ENCODE results near the gene STARD3NL. TPM values are rescaled to one million over a fixed set of nuclear protein-coding genes. Genes with fewer than 3 reads are reported as not detected.
"Not testable (repeated sequence)": the region's sequence is repeated elsewhere in the genome, so short reads cannot be mapped to it uniquely, and the experiment has no call there.

STARD3NL gene
- total RNA-seq, 1 experiment from 2014 or later, result 37.4 TPM

- H3K4me3 ChIP-seq (ENCODE audit: low read length), result no peak overlapping the region
- TF ChIP-seq EZH2phosphoT487 (IDR thresholded peaks at IDR 0.05; ENCODE audit: borderline replicate concordance, low read length) (no peak), EZH2 (IDR thresholded peaks at IDR 0.05; ENCODE audit: low read length, unreplicated experiment) (no peak), CTCF (conservative IDR thresholded peaks at IDR 0.05; ENCODE audit: low read depth, low read length) (no peak)
- H3K4me1 ChIP-seq (ENCODE audit: insufficient read depth, low read length), result no peaks in the 10 kb centered on the region
- H3K79me2 ChIP-seq (ENCODE audit: low read length), result no peaks in the 10 kb centered on the region
- no peaks in the 10 kb centered on the region for H3K27me3 ChIP-seq (ENCODE audit: low read length)
- intact Hi-C loops (cut with micrococcal nuclease), result no loop called here
- ChIA-PET POLR2A (ENCODE audit: unreplicated experiment) (no interaction called here), CTCF (no interaction called here)
- no peak overlapping the region for H3K4me2 ChIP-seq (ENCODE audit: low read length)
- no peak overlapping the region for H3K9ac ChIP-seq (ENCODE audit: low read length)
- no TSS peak for BruUV-seq (replicated peaks)
- H3F3A ChIP-seq (ENCODE audit: low read length, unreplicated experiment), result no peaks in the 10 kb centered on the region
- no peaks in the 10 kb centered on the region; the same call in 1 of the 2 replicates for H3K36me3 ChIP-seq (ENCODE audit: low read depth, low read length)
- no peak for ATAC-seq
- H3K9me3 ChIP-seq (ENCODE audit: low read length), result no peaks in the 10 kb centered on the region
- H3K9me2 ChIP-seq (replicated peaks; ENCODE audit: low read length), result no peaks in the 10 kb centered on the region
- H3K27ac ChIP-seq (ENCODE audit: low read length), result no peak overlapping the region
- DNase-seq, result no peak
- H2AFZ ChIP-seq (ENCODE audit: low read length), result no peak overlapping the region
- H4K20me1 ChIP-seq (ENCODE audit: low read length), result no peaks in the 10 kb centered on the region
Observed at GRCh38 chr7:38232502-38233366, 54.7 kb downstream of the STARD3NL start.

GRCh38 chr7:38234759-38235158 lies 56.7 kb downstream of the STARD3NL start:
- H3K27ac ChIP-seq (ENCODE audit: low read length); H3K4me1 ChIP-seq (ENCODE audit: insufficient read depth, low read length); H3K4me2 ChIP-seq (ENCODE audit: low read length); H3K36me3 ChIP-seq (ENCODE audit: low read depth, low read length); H3K4me3 ChIP-seq (ENCODE audit: low read length); DNase-seq; H3F3A ChIP-seq (ENCODE audit: low read length, unreplicated experiment); H3K27me3 ChIP-seq (ENCODE audit: low read length); H2AFZ ChIP-seq (ENCODE audit: low read length); H4K20me1 ChIP-seq (ENCODE audit: low read length); BruUV-seq (replicated peaks); POLR2A ChIA-PET (ENCODE audit: unreplicated experiment); CTCF ChIA-PET; H3K9me2 ChIP-seq (replicated peaks; ENCODE audit: low read length); H3K9me3 ChIP-seq (ENCODE audit: low read length); intact Hi-C loops (cut with micrococcal nuclease); H3K9ac ChIP-seq (ENCODE audit: low read length); ATAC-seq; H3K79me2 ChIP-seq (ENCODE audit: low read length): not testable (repeated sequence)

GRCh38 chr7:38235606-38236005 lies 57.6 kb downstream of the STARD3NL start:
- H3K27me3 ChIP-seq (ENCODE audit: low read length), result peaks cover 8% of the 10 kb centered on the region
- H3F3A ChIP-seq (ENCODE audit: low read length, unreplicated experiment), result no peaks in the 10 kb centered on the region
- H3K36me3 ChIP-seq (ENCODE audit: low read depth, low read length), result no peaks in the 10 kb centered on the region
- ATAC-seq, result no peak
- no peak overlapping the region for H3K4me3 ChIP-seq (ENCODE audit: low read length)
- TF ChIP-seq EZH2phosphoT487 (IDR thresholded peaks at IDR 0.05; ENCODE audit: borderline replicate concordance, low read length) (no peak), CTCF (conservative IDR thresholded peaks at IDR 0.05; ENCODE audit: low read depth, low read length) (no peak), EZH2 (IDR thresholded peaks at IDR 0.05; ENCODE audit: low read length, unreplicated experiment) (no peak)
- H3K79me2 ChIP-seq (ENCODE audit: low read length), result no peaks in the 10 kb centered on the region
- intact Hi-C loops (cut with micrococcal nuclease), result no loop called here
- ChIA-PET CTCF (no interaction called here), POLR2A (ENCODE audit: unreplicated experiment) (no interaction called here)
- H3K9me3 ChIP-seq (ENCODE audit: low read length), result no peaks in the 10 kb centered on the region
- H2AFZ ChIP-seq (ENCODE audit: low read length), result no peak overlapping the region
- H3K27ac ChIP-seq (ENCODE audit: low read length), result no peak overlapping the region
- H3K4me1 ChIP-seq (ENCODE audit: insufficient read depth, low read length), result no peaks in the 10 kb centered on the region
- no TSS peak for BruUV-seq (replicated peaks)
- H4K20me1 ChIP-seq (ENCODE audit: low read length), result no peaks in the 10 kb centered on the region
- H3K9me2 ChIP-seq (replicated peaks; ENCODE audit: low read length), result no peaks in the 10 kb centered on the region
- no peak overlapping the region for H3K9ac ChIP-seq (ENCODE audit: low read length)
- no peak overlapping the region for H3K4me2 ChIP-seq (ENCODE audit: low read length)
- no peak for DNase-seq

- H3K9me3 ChIP-seq (ENCODE audit: low read length); H3K4me2 ChIP-seq (ENCODE audit: low read length); CTCF ChIA-PET: not testable (repeated sequence)
Observed at GRCh38 chr7:38239129-38239528, 61.1 kb downstream of the STARD3NL start.

More at GRCh38 chr7:38239129-38239528, 61.1 kb downstream of the STARD3NL start:
- H3K4me1 ChIP-seq (ENCODE audit: insufficient read depth, low read length); H4K20me1 ChIP-seq (ENCODE audit: low read length); H3K4me3 ChIP-seq (ENCODE audit: low read length); DNase-seq; H2AFZ ChIP-seq (ENCODE audit: low read length); intact Hi-C loops (cut with micrococcal nuclease); H3K27ac ChIP-seq (ENCODE audit: low read length); H3K9ac ChIP-seq (ENCODE audit: low read length); ATAC-seq; POLR2A ChIA-PET (ENCODE audit: unreplicated experiment); H3K9me2 ChIP-seq (replicated peaks; ENCODE audit: low read length); H3K79me2 ChIP-seq (ENCODE audit: low read length); H3K36me3 ChIP-seq (ENCODE audit: low read depth, low read length); H3F3A ChIP-seq (ENCODE audit: low read length, unreplicated experiment); BruUV-seq (replicated peaks): not testable (repeated sequence)
- H3K27me3 ChIP-seq (ENCODE audit: low read length), result peaks cover 21% of the 10 kb centered on the region
